Mesendoderm (in vitro differentiated cells): ENCODE data around the gene IFT81.
"Not testable (repeated sequence)": the region's sequence is repeated elsewhere in the genome, so short reads cannot be mapped to it uniquely, and the experiment has no call there.

Source experiments
- DNase-seq: peaks from one replicate; pipeline ENCODE4 v3.0.0; 2013
- H2AK5ac ChIP-seq: 2 replicates; pipeline ENCODE4 v1.6.1; 2013; ENCODE audit warnings: low read length, inconsistent platforms
- H2BK120ac ChIP-seq: 2 replicates; pipeline ENCODE4 v1.6.1; 2013; ENCODE audit warnings: low read depth, mild to moderate bottlenecking, low read length, moderate library complexity, mixed read lengths
- H2BK15ac ChIP-seq: replicated peaks from 2 replicates; pipeline ENCODE4 v1.6.1; 2013; ENCODE audit warnings: low read depth, mild to moderate bottlenecking, moderate library complexity
- H2BK5ac ChIP-seq: 2 replicates; pipeline ENCODE4 v1.6.1; 2013; ENCODE audit warnings: low read length, inconsistent platforms
- H3K18ac ChIP-seq: 2 replicates; pipeline ENCODE4 v1.6.1; 2013; ENCODE audit warnings: mild to moderate bottlenecking, low read length, mixed read lengths
- H3K23ac ChIP-seq: one replicate; pipeline ENCODE4 v1.6.1; 2013; ENCODE audit warnings: low read length
- H3K27ac ChIP-seq: 2 replicates; pipeline ENCODE4 v1.5.1; 2013; ENCODE audit warnings: low read depth, mild to moderate bottlenecking, inconsistent platforms, low read length, moderate library complexity
- H3K27me3 ChIP-seq: 2 replicates; pipeline ENCODE4 v1.6.1; 2013; ENCODE audit warnings: low read length, control low read depth, mild to moderate bottlenecking, inconsistent platforms; ENCODE audit not compliant: insufficient read depth, poor library complexity
- H3K36me3 ChIP-seq: 2 replicates; pipeline ENCODE4 v1.6.1; 2013; ENCODE audit warnings: low read length, inconsistent platforms; ENCODE audit not compliant: control insufficient read depth, insufficient read depth
- H3K4ac ChIP-seq: one replicate; pipeline ENCODE4 v1.6.1; 2013; ENCODE audit warnings: low read depth, mild to moderate bottlenecking, low read length, moderate library complexity
- H3K4me1 ChIP-seq: 2 replicates; pipeline ENCODE4 v1.6.1; 2013; ENCODE audit warnings: low read depth, low read length, inconsistent platforms; ENCODE audit not compliant: control insufficient read depth
- H3K4me2 ChIP-seq: 2 replicates; pipeline ENCODE4 v1.6.1; 2013; ENCODE audit warnings: low read length
- H3K4me3 ChIP-seq: 2 replicates; pipeline ENCODE4 v1.5.1; 2013; ENCODE audit warnings: mild to moderate bottlenecking, low read length
- H3K56ac ChIP-seq: one replicate; pipeline ENCODE4 v1.6.1; 2013; ENCODE audit warnings: low read length
- H3K79me1 ChIP-seq: 2 replicates; pipeline ENCODE4 v1.6.1; 2013; ENCODE audit warnings: low read length, inconsistent platforms
- H3K79me2 ChIP-seq: 2 replicates; pipeline ENCODE4 v1.6.1; 2013; ENCODE audit warnings: mild to moderate bottlenecking, low read length; ENCODE audit not compliant: control insufficient read depth, insufficient read depth
- H3K9ac ChIP-seq: 2 replicates; pipeline ENCODE4 v1.6.1; 2013; ENCODE audit warnings: low read length, inconsistent platforms
- H4K5ac ChIP-seq: one replicate; pipeline ENCODE4 v1.6.1; 2013; ENCODE audit warnings: low read length
- H4K8ac ChIP-seq: one replicate; pipeline ENCODE4 v1.6.1; 2013; ENCODE audit warnings: low read depth, mild to moderate bottlenecking, control low read depth, low read length, moderate library complexity
- WGBS: extraction: QIAGEN DNeasy Blood & Tissue Kit; methylation state at CpG from one replicate; pipeline ENCODE4 v1.1.7; 2013; ENCODE audit warnings: low lambda C conversion rate, missing lambda C conversion rate; ENCODE audit not compliant: insufficient coverage; ENCODE audit errors: extremely low coverage; 5-methylcytosine and 5-hydroxymethylcytosine counted together

The IFT81 gene

DNA sequence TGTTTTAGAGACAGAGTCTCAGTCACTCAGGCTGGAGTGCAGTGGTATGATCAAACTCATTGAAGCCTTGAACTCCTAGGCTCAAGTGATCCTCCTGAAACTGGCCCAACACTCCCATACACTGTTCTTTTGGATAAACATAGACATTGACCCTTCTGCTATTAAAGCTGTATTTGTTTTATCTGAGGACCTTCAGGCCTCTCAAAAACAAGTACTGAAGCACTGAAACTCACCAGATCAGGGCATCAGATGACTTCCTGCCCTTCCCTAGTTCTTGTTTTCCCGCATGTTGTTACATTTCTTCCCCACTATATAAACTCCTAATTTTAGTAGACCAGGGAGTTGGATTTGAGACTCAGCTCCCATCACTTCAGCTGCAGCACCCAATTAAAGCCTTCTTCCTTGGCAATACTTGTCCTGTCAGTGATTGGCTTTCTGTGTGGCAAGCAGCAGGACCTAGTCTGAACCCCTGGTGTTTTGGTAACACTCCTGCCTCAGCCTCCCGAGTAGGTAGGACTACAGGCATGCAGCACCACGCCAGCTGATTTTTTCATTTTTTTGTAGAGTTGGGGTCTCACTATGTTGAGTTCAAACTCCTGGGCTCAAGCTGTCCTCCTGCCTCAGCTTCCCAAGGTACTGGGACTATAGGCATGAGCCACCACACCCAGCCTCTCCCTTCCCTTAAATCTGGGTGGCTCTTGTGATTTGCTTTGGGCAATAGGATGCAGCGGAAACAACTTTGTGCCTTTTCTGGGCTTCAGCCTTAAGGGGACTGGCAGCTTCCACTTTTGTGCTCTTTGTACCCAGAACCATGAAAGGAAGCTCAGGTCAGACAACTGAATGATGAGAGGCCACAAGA lies 12.5 kb upstream of the IFT81 start:
- no peak overlapping the region for H3K23ac ChIP-seq
- no peaks in the 10 kb centered on the region for H3K36me3 ChIP-seq
- no peak overlapping the region for H4K5ac ChIP-seq
- H3K18ac ChIP-seq: no peak overlapping the region
- H3K9ac ChIP-seq: no peak overlapping the region
- H3K56ac ChIP-seq: no peak overlapping the region
- WGBS: no CpG with 5 or more reads among the region's 4 CpGs
- no peaks in the 10 kb centered on the region for H3K27me3 ChIP-seq
- no peak overlapping the region for H4K8ac ChIP-seq
- no peak overlapping the region for H3K4me2 ChIP-seq
- no peak overlapping the region for H2BK15ac ChIP-seq
- H2AK5ac ChIP-seq: no peak overlapping the region
- H2BK120ac ChIP-seq: no peak overlapping the region
- DNase-seq: no peak
- H3K4me1 ChIP-seq: peaks cover 2% of the 10 kb centered on the region
- H3K79me1 ChIP-seq: no peaks in the 10 kb centered on the region
- H3K79me2 ChIP-seq: no peaks in the 10 kb centered on the region
- H3K4me3 ChIP-seq: no peak overlapping the region
- H3K27ac ChIP-seq: no peak overlapping the region
- H2BK5ac ChIP-seq: no peak overlapping the region
- no peak overlapping the region for H3K4ac ChIP-seq

DNA sequence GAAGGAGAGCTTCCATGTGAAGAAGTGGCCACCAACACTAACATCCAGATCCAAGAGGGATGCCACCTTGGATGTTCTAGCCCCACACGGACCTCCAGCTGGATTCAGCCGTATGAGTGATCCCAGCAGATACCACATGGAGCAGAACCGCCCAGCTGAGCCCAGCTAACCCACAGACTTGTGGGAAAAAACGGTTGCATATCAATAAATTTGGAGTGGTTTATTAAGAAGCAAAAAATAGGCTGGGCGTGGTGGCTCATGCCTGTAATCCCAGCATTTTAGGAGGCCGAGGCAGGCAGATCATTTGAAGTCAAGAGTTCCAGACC lies 11.9 kb upstream of the IFT81 start:
- no peaks in the 10 kb centered on the region for H3K27me3 ChIP-seq
- H3K4me3 ChIP-seq: no peak overlapping the region
- H4K8ac ChIP-seq: no peak overlapping the region
- H3K23ac ChIP-seq: no peak overlapping the region
- H3K27ac ChIP-seq: no peak overlapping the region
- no peak overlapping the region for H3K56ac ChIP-seq
- H3K4me1 ChIP-seq: peaks cover 2% of the 10 kb centered on the region
- H3K79me1 ChIP-seq: no peaks in the 10 kb centered on the region
- no peak overlapping the region for H3K4me2 ChIP-seq
- no peak overlapping the region for H2BK120ac ChIP-seq
- no CpG with 5 or more reads among the region's 6 CpGs for WGBS
- H2BK15ac ChIP-seq: no peak overlapping the region
- H2BK5ac ChIP-seq: no peak overlapping the region
- H3K79me2 ChIP-seq: no peaks in the 10 kb centered on the region
- no peak overlapping the region for H3K4ac ChIP-seq
- H3K36me3 ChIP-seq: no peaks in the 10 kb centered on the region
- no peak overlapping the region for H3K9ac ChIP-seq
- DNase-seq: no peak
- no peak overlapping the region for H4K5ac ChIP-seq
- H2AK5ac ChIP-seq: no peak overlapping the region
- H3K18ac ChIP-seq: no peak overlapping the region

DNA sequence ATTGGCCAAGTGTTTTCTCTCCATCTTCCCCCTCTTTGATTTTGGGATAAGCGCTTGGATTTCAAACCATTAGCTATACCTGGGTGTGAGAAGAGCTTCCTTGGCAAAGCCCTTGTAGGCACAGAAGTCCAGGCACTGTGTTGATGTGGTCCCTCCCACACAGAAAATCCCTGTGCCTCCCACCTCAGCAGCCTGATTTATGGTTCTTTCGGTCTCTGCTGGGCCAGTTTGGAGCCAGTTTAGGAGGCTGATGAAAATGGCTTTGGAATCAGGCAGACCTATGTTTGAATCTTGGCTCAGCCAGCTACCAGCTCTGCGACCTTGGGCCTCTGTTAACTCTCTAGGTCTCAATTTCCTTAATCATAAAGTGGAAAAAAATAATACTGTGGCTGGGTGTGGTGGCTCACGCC lies 9.6 kb upstream of the IFT81 start:
- DNase-seq: no peak
- Histone ChIP-seq H3K4me1 (no peaks in the 10 kb centered on the region), H3K79me2 (no peaks in the 10 kb centered on the region), H4K5ac (no peak overlapping the region), H4K8ac (no peak overlapping the region), H2BK15ac (no peak overlapping the region), H3K9ac (no peak overlapping the region), H3K27me3 (no peaks in the 10 kb centered on the region), H3K4ac (no peak overlapping the region), H3K4me2 (no peak overlapping the region), H3K79me1 (no peaks in the 10 kb centered on the region), H3K56ac (no peak overlapping the region), H2AK5ac (no peak overlapping the region), H3K23ac (no peak overlapping the region), H3K36me3 (no peaks in the 10 kb centered on the region), H3K4me3 (no peak overlapping the region), H3K27ac (no peak overlapping the region), H2BK5ac (no peak overlapping the region), H3K18ac (no peak overlapping the region), H2BK120ac (no peak overlapping the region)
- WGBS: no CpG with 5 or more reads among the region's 4 CpGs

DNA sequence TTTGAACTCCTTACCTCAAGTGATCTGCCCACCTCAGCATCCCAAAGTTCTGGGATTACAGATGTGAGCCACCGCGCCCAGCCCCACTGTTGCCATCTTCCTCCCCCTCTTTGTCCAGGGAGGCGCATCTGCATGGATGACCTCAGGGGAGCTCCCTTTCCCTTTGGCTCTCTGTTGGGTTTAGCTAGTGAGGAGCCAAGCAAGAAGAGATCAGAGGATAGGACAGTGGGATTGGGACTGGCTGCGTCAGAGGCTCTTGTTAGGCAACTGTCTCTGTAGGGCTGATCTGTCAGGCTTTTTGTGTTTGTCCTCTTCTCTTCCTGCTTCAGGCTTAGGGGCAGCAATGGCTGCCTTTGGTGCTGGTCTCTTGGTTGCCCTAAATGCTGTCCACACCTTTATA lies 8.5 kb upstream of the IFT81 start:
- Histone ChIP-seq H3K23ac (no peak overlapping the region), H3K4me3 (no peak overlapping the region), H3K4ac (no peak overlapping the region), H2BK5ac (no peak overlapping the region), H3K36me3 (no peaks in the 10 kb centered on the region), H3K79me1 (no peaks in the 10 kb centered on the region), H2BK120ac (no peak overlapping the region), H4K5ac (no peak overlapping the region), H3K27ac (no peak overlapping the region), H2BK15ac (no peak overlapping the region), H3K4me1 (no peaks in the 10 kb centered on the region), H3K56ac (no peak overlapping the region), H3K18ac (no peak overlapping the region), H3K4me2 (no peak overlapping the region), H3K9ac (no peak overlapping the region), H4K8ac (no peak overlapping the region), H3K27me3 (no peaks in the 10 kb centered on the region), H2AK5ac (no peak overlapping the region), H3K79me2 (no peaks in the 10 kb centered on the region)
- no peak for DNase-seq
- WGBS: no CpG with 5 or more reads among the region's 4 CpGs

DNA sequence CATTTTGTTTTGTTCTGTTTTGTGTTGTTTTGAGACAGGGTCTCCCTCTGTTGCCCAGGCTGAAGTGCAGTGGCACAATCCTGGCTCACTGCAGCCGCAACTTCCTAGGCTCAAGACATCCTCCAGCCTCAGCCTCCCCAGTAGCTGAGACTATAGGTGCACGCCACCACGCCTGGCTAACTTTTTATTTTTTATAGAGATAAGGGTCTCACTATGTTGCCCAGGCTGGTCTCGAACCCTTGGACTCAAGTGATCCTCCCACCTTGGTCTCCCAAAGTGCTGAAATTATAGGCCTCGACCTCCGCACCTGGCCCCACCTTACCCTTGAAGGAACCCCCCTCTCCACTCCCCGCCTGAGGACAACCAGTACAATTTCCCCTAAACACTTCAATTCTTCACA lies 7.5 kb upstream of the IFT81 start:
- no peaks in the 10 kb centered on the region for H3K79me1 ChIP-seq
- no peak overlapping the region for H3K56ac ChIP-seq
- no peak overlapping the region for H2AK5ac ChIP-seq
- no peak overlapping the region for H2BK120ac ChIP-seq
- no peaks in the 10 kb centered on the region for H3K4me1 ChIP-seq
- no peak overlapping the region for H3K27ac ChIP-seq
- no peaks in the 10 kb centered on the region for H3K79me2 ChIP-seq
- no peak overlapping the region for H2BK5ac ChIP-seq
- H3K9ac ChIP-seq: no peak overlapping the region
- H3K4me3 ChIP-seq: no peak overlapping the region
- no peak overlapping the region for H3K4ac ChIP-seq
- no peak overlapping the region for H3K4me2 ChIP-seq
- WGBS: no CpG with 5 or more reads among the region's 7 CpGs
- no peaks in the 10 kb centered on the region for H3K36me3 ChIP-seq
- no peak overlapping the region for H4K8ac ChIP-seq
- no peaks in the 10 kb centered on the region for H3K27me3 ChIP-seq
- no peak overlapping the region for H3K23ac ChIP-seq
- no peak overlapping the region for H2BK15ac ChIP-seq
- no peak for DNase-seq
- H4K5ac ChIP-seq: no peak overlapping the region
- no peak overlapping the region for H3K18ac ChIP-seq

DNA sequence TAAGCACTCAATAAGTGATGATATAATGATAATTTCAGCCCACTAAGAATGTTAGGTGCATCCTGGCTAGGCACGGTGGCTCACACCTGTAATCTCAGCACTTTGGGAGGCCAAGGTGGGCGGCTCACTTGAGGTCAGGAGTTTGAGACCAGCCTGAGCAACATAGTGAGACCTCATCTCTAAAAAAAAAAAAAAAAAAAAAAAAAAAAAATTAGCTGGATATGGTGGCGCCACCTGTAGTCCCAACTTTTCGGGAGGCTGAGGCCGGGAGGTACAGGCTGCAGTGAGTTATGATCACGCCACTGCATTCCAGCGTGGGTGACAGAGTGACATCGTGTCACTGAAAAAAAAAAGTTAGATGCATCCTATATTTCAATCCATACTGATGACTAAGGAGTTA lies 6.9 kb upstream of the IFT81 start:
- not testable (repeated sequence) for H3K4ac ChIP-seq, H3K79me1 ChIP-seq, H3K79me2 ChIP-seq, H4K5ac ChIP-seq, H3K18ac ChIP-seq, H3K9ac ChIP-seq, H3K4me1 ChIP-seq, H3K4me3 ChIP-seq, H3K27me3 ChIP-seq, H3K4me2 ChIP-seq, H2AK5ac ChIP-seq, H2BK15ac ChIP-seq, H3K56ac ChIP-seq, H3K36me3 ChIP-seq, H2BK120ac ChIP-seq, H4K8ac ChIP-seq, DNase-seq, H3K27ac ChIP-seq, H3K23ac ChIP-seq, H2BK5ac ChIP-seq
- no CpG with 5 or more reads among the region's 8 CpGs for WGBS
